GM12878 (cell line): ENCODE measurements around the gene RAB24. TPM values are rescaled to one million over a fixed set of nuclear protein-coding genes. Genes with fewer than 3 reads are reported as not detected.

Experiments
- ATAC-seq: fragments of 200-7000 bp; cut with Tn5 transposase; 3 replicates; pipeline ENCODE4 v1.9.1; 2020; ENCODE audit warnings: mild to moderate bottlenecking, moderate library complexity
- BruUV-seq: library from RNA; stranded (reverse); fragments of 400-500 nt; replicated peaks from 2 replicates; lab custom pipeline; 2021; lab: Mats Ljungman, UMichigan
- CTCF ChIA-PET: fragments of 300-600 bp; sonication (Branson Sonifier 250); formaldehyde crosslinking; extraction: SDS; loops from one replicate; lab custom pipeline; 2021; ENCODE audit warnings: inconsistent platforms; lab: Yijun Ruan, JAX
- POLR2A ChIA-PET: fragments of 350-600 bp; formaldehyde crosslinking; extraction: SDS; loops from one replicate; lab custom pipeline; 2021; ENCODE audit warnings: inconsistent platforms; lab: Charles Lee
- RAD21 ChIA-PET: fragments of 300-600 bp; sonication (Branson Sonifier 250); formaldehyde crosslinking; loops from one replicate; lab custom pipeline; 2023; ENCODE audit warnings: antibody characterized with exemption; ENCODE audit not compliant: unreplicated experiment; lab: Charles Lee
- SMC1A ChIA-PET: fragments of 300-600 bp; sonication (Branson Sonifier 250); formaldehyde crosslinking; loops from one replicate; lab custom pipeline; 2023; ENCODE audit not compliant: unreplicated experiment, uncharacterized antibody; lab: Charles Lee
- DNase-seq: peaks from one replicate; pipeline ENCODE4 v3.0.0-alpha.2; 2011; ENCODE audit warnings: low read depth, low spot score
- FAIRE-seq: peaks from 3 replicates; lab custom pipeline; 2011; peaks lifted over from hg19 to GRCh38; lab: Jason Lieb, UNC
- H2AFZ ChIP-seq: 2 replicates; pipeline ENCODE4 v1.6.0; 2011; ENCODE audit warnings: low read depth, low read length, control low read depth; ENCODE audit not compliant: control insufficient read depth
- H3K27ac ChIP-seq: 2 replicates; pipeline ENCODE4 v1.5.1; 2011; ENCODE audit warnings: control low read depth; ENCODE audit not compliant: control insufficient read depth, insufficient read depth
- H3K27me3 ChIP-seq, 2 experiments: replicated peaks in 1 of 2; 2 replicates each; pipeline versions ENCODE4 v1.6.0 to v1.6.1; 2011; ENCODE audit warnings: low read length in 1 of 2; ENCODE audit not compliant: control insufficient read depth in 2 of 2, insufficient read depth in 2 of 2
- H3K36me3 ChIP-seq, 2 experiments: 2 replicates each; pipeline ENCODE4 v1.5.1; 2011; ENCODE audit warnings: low read length in 1 of 2; ENCODE audit not compliant: control insufficient read depth in 2 of 2, insufficient read depth in 2 of 2
- H3K4me1 ChIP-seq: 2 replicates; pipeline ENCODE4 v1.6.1; 2011; ENCODE audit warnings: mild to moderate bottlenecking, low read length, moderate library complexity, mixed read lengths; ENCODE audit not compliant: control insufficient read depth, insufficient read depth
- H3K4me2 ChIP-seq: 2 replicates; pipeline ENCODE4 v1.6.0; 2011; ENCODE audit warnings: control low read depth; ENCODE audit not compliant: control insufficient read depth, insufficient read depth
- H3K4me3 ChIP-seq: fragments of 200-600 bp; sonication (generic); 2 replicates; pipeline ENCODE4 v1.5.1; 2016
- H3K79me2 ChIP-seq: 2 replicates; pipeline ENCODE4 v1.6.0; 2011; ENCODE audit warnings: low read length; ENCODE audit not compliant: control insufficient read depth, insufficient read depth
- H3K9ac ChIP-seq: 2 replicates; pipeline ENCODE4 v1.8.0; 2011; ENCODE audit warnings: low read length, control low read depth, mixed read lengths; ENCODE audit not compliant: control insufficient read depth, insufficient read depth
- H3K9me3 ChIP-seq: replicated peaks from 3 replicates; pipeline ENCODE4 v1.5.1; 2011; ENCODE audit warnings: mild to moderate bottlenecking, low read length; ENCODE audit not compliant: control insufficient read depth, insufficient read depth
- H4K20me1 ChIP-seq: 2 replicates; pipeline ENCODE4 v1.6.0; 2011; ENCODE audit not compliant: control insufficient read depth, insufficient read depth
- EGR1 ChIP-seq, 2 experiments: IDR thresholded peaks; 1 replicate in 1 of 2; 2 replicates in 1 of 2; pipeline ENCODE4 v1.6.1; 2011 to 2012; ENCODE audit warnings: low read depth in 2 of 2, low read length in 2 of 2, borderline replicate concordance in 1 of 2, mild to moderate bottlenecking in 1 of 2, moderate library complexity in 1 of 2
- MLLT1 ChIP-seq: fragments of 450-650 bp; IDR thresholded peaks from 2 replicates; pipeline ENCODE4 v1.6.1; 2016; ENCODE audit warnings: mild to moderate bottlenecking
- MYB ChIP-seq: fragments of 150-350 bp; IDR thresholded peaks from 2 replicates; pipeline ENCODE4 v1.6.1; 2014; ENCODE audit warnings: mild to moderate bottlenecking, low read depth, low read length, borderline replicate concordance
- NBN ChIP-seq: fragments of 450-650 bp; IDR thresholded peaks from 2 replicates; pipeline ENCODE4 v1.6.1; 2016
- POU2F2 ChIP-seq: IDR thresholded peaks from 3 replicates; pipeline ENCODE4 v1.6.1; 2011; ENCODE audit warnings: low read depth, mild to moderate bottlenecking, low read length, borderline replicate concordance
- PRDM15 ChIP-seq: fragments of 450-650 bp; formaldehyde crosslinking; IDR thresholded peaks from 2 replicates; pipeline ENCODE4 v1.4.0; 2020; ENCODE audit warnings: mild to moderate bottlenecking, moderate library complexity
- RB1 ChIP-seq: fragments of 450-650 bp; formaldehyde crosslinking; IDR thresholded peaks from 2 replicates; pipeline ENCODE4 v1.6.1; 2017; ENCODE audit warnings: mild to moderate bottlenecking, borderline replicate concordance
- SIX5 ChIP-seq: IDR thresholded peaks from 2 replicates; pipeline ENCODE4 v1.6.1; 2011; ENCODE audit warnings: mild to moderate bottlenecking, low read depth, low read length, moderate library complexity; ENCODE audit not compliant: severe bottlenecking
- SMAD5 ChIP-seq: IDR thresholded peaks from 2 replicates; pipeline ENCODE4 v1.6.1; 2016; ENCODE audit warnings: antibody characterized with exemption, low read depth
- ZSCAN29 ChIP-seq: fragments of 450-650 bp; IDR thresholded peaks from 2 replicates; pipeline ENCODE4 v1.6.1; 2017; ENCODE audit warnings: mild to moderate bottlenecking, moderate library complexity
- ZZZ3 ChIP-seq: IDR thresholded peaks from 2 replicates; pipeline ENCODE4 v1.6.1; 2011; ENCODE audit warnings: low read depth; ENCODE audit not compliant: control insufficient read depth, insufficient read length
- WGBS: methylation state at CpG from one replicate; pipeline ENCODE4 v1.1.6; 2016; ENCODE audit warnings: low lambda C conversion rate; ENCODE audit not compliant: insufficient replicate concordance, insufficient coverage; ENCODE audit errors: missing lambda C conversion rate; 5-methylcytosine and 5-hydroxymethylcytosine counted together
- in situ Hi-C: fragments of 300-500 bp; cut with MboI; formaldehyde crosslinking; loops from 9 replicates; pipeline ENCODE4 v1.14.3; 2018; ENCODE audit warnings: mixed read lengths
- intact Hi-C: fragments of 100-400 bp; cut with micrococcal nuclease; formaldehyde crosslinking; loops from one replicate; pipeline ENCODE4 v1.14.2; 2022; ENCODE audit not compliant: unreplicated experiment
- polyA plus RNA-seq, 11 experiments: library from polyadenylated mRNA; depleted of rRNA in 4 of 11; unstranded in 6 of 11; stranded (reverse) in 5 of 11; fragments of >200 nt; fragmentation: Nextera tagmentation in 4 of 11; fragmentation: Illumina TruSeq in 1 of 11; extraction: Ambion mirVana in 4 of 11; extraction: Trizol in 1 of 11; gene quantifications; 1 replicate in 1 of 11; 2 replicates in 10 of 11; pipeline versions ENCODE4 v1.2.1 to v1.2.3, GENCODE V29; 2011 to 2016; ENCODE audit warnings: inconsistent platforms in 2 of 11, missing spikeins in 2 of 11, low read depth in 1 of 11
- total RNA-seq, 4 experiments: library from RNA; depleted of rRNA in 3 of 4; stranded (reverse); fragments of >200 nt in 3 of 4; fragmentation: Illumina TruSeq in 1 of 4; extraction: Trizol in 1 of 4; gene quantifications; 2 replicates each; pipeline versions ENCODE4 v1.2.1 to v1.2.3, GENCODE V29; 2013 to 2021

The RAB24 gene
- total and polyA plus RNA-seq, 10 of the 15 experiments (the other 5 are each of a cell fraction or from before 2014, with no cell fraction given), result 8.0 to 44.4 (median 24.4) TPM

- peaks cover 10% of the 10 kb centered on the region for H3K4me1 ChIP-seq
- H3K4me2 ChIP-seq, result peak overlapping the region; percentile 53; the same call in 1 of the 2 replicates
- H3K9ac ChIP-seq, result 0 out of 2 replicates have a peak overlapping the region, but pooled peaks have one; percentile 5
- 88% methylated on average over 4 of the region's 4 CpGs for WGBS
- ATAC-seq (no peak), FAIRE-seq (no peak), DNase-seq (no peak)
- no peak for TF ChIP-seq SIX5
- TF ChIP-seq EGR1 (IDR thresholded peaks at IDR 0.05; ENCODE audit: borderline replicate concordance in 1 of 2, low read depth in 2 of 2, low read length in 2 of 2), result no peak
- TF ChIP-seq RB1, result no peak
- no peak for TF ChIP-seq SMAD5
- no peak for TF ChIP-seq NBN
- ChIA-PET RAD21 (interaction anchor here (0.8 to 1.2 kb wide), 3 partner anchors 22 to 28 kb away, joined by 3 to 4 read pairs (median 3); no protein-coding TSS in a partner anchor), SMC1A (interaction anchor here (0.6 to 2.0 kb wide), 9 partner anchors 9 to 44 kb away, joined by 3 to 7 read pairs (median 3); no protein-coding TSS in a partner anchor), CTCF (interaction anchor here (0.8 to 2.9 kb wide), 8 partner anchors 22 to 233 kb away, joined by 3 to 13 read pairs (median 4); no protein-coding TSS in a partner anchor), POLR2A (interaction anchor here (0.5 to 1.1 kb wide), 3 partner anchors 12 to 83 kb away, joined by 3 to 5 read pairs (median 3); no protein-coding TSS in a partner anchor)
- H3K27ac ChIP-seq, result no peak overlapping the region
- H3K79me2 ChIP-seq, result peaks cover 62% of the 10 kb centered on the region
- no peaks in the 10 kb centered on the region for H3K9me3 ChIP-seq
- no TSS peak for BruUV-seq
- peak overlapping the region; percentile 53 for H3K4me3 ChIP-seq
- peaks cover 0 to 13% of the 10 kb centered on the region in 2 experiments; a peak in 2 of 4 replicates for H3K36me3 ChIP-seq
- 0 out of 2 replicates have a peak, but pooled peaks cover 3% of the 10 kb centered on the region for H4K20me1 ChIP-seq
- intact Hi-C loops, result no loop called here
- H3K27me3 ChIP-seq, result no peaks in the 10 kb centered on the region
- no peak overlapping the region for H2AFZ ChIP-seq
- in situ Hi-C loops, result no loop called here
Observed at GRCh38 chr5:177346820-177347219, 43.3 kb upstream of the RAB24 start.

- Histone ChIP-seq H3K4me2 (no peak overlapping the region), H3K4me3 (no peak overlapping the region), H2AFZ (no peak overlapping the region), H3K79me2 (peaks cover 52% of the 10 kb centered on the region), H3K27ac (no peak overlapping the region), H3K9ac (no peak overlapping the region), H4K20me1 (0 out of 2 replicates have a peak, but pooled peaks cover 3% of the 10 kb centered on the region), H3K27me3 (no peaks in the 10 kb centered on the region), H3K36me3 (peaks cover 0 to 17% of the 10 kb centered on the region in 2 experiments; a peak in 2 of 4 replicates), H3K4me1 (peaks cover 6% of the 10 kb centered on the region), H3K9me3 (no peaks in the 10 kb centered on the region; the same call in 1 of the 3 replicates)
- ChIA-PET CTCF (interaction anchor here (2.1 to 2.9 kb wide), 2 partner anchors 35 to 44 kb away, joined by 4 to 13 read pairs; no protein-coding TSS in a partner anchor), SMC1A (no interaction called here), POLR2A (interaction anchor here (0.7 kb wide), 1 partner anchor 166 kb away, joined by 3 read pairs; no protein-coding TSS in a partner anchor), RAD21 (interaction anchor here (0.7 kb wide), 1 partner anchor 38 kb away, joined by 3 read pairs; no protein-coding TSS in a partner anchor)
- ATAC-seq, result no peak
- no peak for FAIRE-seq
- 97% methylated on average over 5 of the region's 6 CpGs for WGBS
- DNase-seq, result no peak
- intact Hi-C loops, result no loop called here
- BruUV-seq, result no TSS peak
- in situ Hi-C loops, result no loop called here
- no peak for TF ChIP-seq ZZZ3
- no peak for TF ChIP-seq PRDM15 (CRISPR knock-in tag)
- no peak for TF ChIP-seq MLLT1
- no peak for TF ChIP-seq RB1
- TF ChIP-seq MYB, result no peak
- no peak for TF ChIP-seq ZSCAN29
- TF ChIP-seq POU2F2, result no peak
Observed at GRCh38 chr5:177344891-177345290, 41.4 kb upstream of the RAB24 start.
